Effector memory CD4-positive, alpha-beta T cell (primary cell): ENCODE measurements around the gene DUXB.

Source experiments
- DNase-seq, 3 donors: peaks; one replicate each; pipeline ENCODE4 v3.0.0-alpha.2; 2020
- H3K27ac ChIP-seq: 2 replicates; pipeline ENCODE4 v1.7.0; 2013; ENCODE audit warnings: mild to moderate bottlenecking, low read length, moderate library complexity; ENCODE audit not compliant: insufficient read depth, poor library complexity, severe bottlenecking
- H3K27me3 ChIP-seq: replicated peaks from 2 replicates; pipeline ENCODE4 v1.7.0; 2013; ENCODE audit warnings: mild to moderate bottlenecking, low read length; ENCODE audit not compliant: insufficient read depth, control insufficient read depth, poor library complexity, severe bottlenecking
- H3K36me3 ChIP-seq: 2 replicates; pipeline ENCODE4 v1.7.0; 2013; ENCODE audit warnings: mild to moderate bottlenecking, low read length, moderate library complexity; ENCODE audit not compliant: control insufficient read depth, insufficient read depth
- H3K4me1 ChIP-seq: 2 replicates; pipeline ENCODE4 v1.7.0; 2013; ENCODE audit warnings: low read length, mild to moderate bottlenecking; ENCODE audit not compliant: control insufficient read depth, insufficient read depth, poor library complexity, severe bottlenecking
- H3K4me3 ChIP-seq: 2 replicates; pipeline ENCODE4 v1.7.0; 2013; ENCODE audit warnings: low read length, low read depth, mild to moderate bottlenecking; ENCODE audit not compliant: insufficient read depth, poor library complexity, severe bottlenecking
- H3K9me3 ChIP-seq: 2 replicates; pipeline ENCODE4 v1.7.0; 2013; ENCODE audit warnings: mild to moderate bottlenecking, low read length, moderate library complexity; ENCODE audit not compliant: control insufficient read depth
- total RNA-seq, 3 donors: gene quantifications; one replicate each; lab custom pipeline; 2026; lab: John Stamatoyannopoulos, UW

Gene DUXB, protein sequence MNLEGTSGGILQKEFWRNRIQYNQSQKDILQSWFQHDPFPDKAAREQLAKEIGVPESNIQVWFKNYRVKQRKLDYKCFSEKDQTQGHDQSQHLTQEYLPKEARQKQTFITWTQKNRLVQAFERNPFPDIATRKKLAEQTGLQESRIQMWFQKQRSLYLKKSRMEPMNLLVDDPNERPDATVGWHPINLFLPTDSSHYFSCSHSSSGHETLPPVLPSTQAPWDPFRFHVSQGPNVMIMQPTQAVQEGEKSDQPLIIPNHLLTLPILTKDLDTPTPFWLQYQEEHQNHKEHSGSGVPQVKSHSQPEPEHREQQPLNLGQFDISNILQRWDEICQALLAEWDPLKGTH
- total RNA-seq: 0 reads per million in 3 donors

DNA sequence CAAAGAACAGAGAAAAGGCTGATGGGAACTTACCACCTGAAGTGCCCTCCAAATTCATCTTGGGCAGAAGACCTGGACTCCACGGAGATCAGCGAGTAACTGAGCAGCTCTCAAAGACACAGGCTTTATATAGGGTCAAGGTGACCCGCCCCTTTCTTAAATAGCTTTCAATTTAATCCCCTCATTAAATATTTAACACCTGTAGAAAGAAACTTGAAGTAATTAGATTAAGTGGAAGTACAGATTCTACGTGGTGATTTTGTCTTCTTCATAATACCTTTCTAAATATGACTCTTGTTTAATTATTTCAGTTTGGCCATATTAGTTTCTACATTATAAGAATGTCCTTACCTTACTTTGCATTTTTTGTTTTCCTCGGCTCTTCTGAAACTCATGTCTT lies at the start of gene DUXB:
TSS of gene DUXB (minus strand) at position 101 of the 400 bp plus-strand sequence. CDS start at position 58, 43 bp downstream.
- H3K4me3 ChIP-seq: no peak within 1 kb of the TSS
- H3K27ac ChIP-seq: no peak within 1 kb of the TSS
- H3K4me1 ChIP-seq: no peaks in the 10 kb centered on the region
- no peak for DNase-seq
- no peaks in the 10 kb centered on the region for H3K27me3 ChIP-seq
- no peaks in the 10 kb centered on the region for H3K9me3 ChIP-seq
- no peaks in the 10 kb centered on the region for H3K36me3 ChIP-seq

DNA sequence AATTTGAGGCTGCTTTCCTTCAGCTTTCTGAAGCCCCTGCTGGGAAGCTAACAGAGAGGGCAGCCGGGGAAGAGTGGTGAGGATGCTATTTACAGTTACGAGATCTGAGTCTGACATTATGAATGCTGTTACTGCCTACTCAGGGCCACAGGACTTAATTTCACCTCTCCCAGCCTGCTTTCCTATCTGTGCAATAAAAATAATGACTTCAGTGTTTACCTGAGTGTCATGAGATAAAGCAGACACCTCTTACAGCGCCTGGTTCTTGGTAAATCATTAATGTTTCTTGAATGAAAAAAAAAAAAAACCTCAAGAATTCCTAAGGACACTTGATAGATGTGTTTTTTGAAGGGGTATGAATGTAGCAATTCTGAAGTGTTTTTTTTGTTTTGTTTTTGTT lies 49.3 kb upstream of the DUXB start:
- Histone ChIP-seq H3K4me3 (no peak overlapping the region), H3K4me1 (no peaks in the 10 kb centered on the region), H3K27ac (no peak overlapping the region), H3K36me3 (no peaks in the 10 kb centered on the region), H3K9me3 (no peaks in the 10 kb centered on the region), H3K27me3 (no peaks in the 10 kb centered on the region)
- DNase-seq: no peak

DNA sequence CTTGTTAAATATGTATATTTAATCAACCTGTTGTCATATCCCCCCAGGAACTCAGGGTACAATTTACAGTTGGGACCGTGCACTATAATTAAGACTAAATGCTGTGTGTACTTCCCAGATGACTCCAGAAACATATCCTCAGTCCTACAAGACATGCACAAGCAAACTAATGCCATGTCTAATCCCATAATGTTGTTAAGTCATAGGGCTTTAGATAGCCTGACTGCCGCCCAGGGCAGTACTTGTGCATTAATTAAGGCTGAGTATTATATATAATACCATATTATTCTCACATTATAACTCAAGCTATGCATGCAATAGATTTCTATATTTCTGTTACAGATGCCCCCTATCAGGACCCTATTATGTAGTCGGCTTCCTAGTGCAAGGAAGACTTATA lies 45.1 kb upstream of the DUXB start:
- H3K4me3 ChIP-seq: no peak overlapping the region
- no peaks in the 10 kb centered on the region for H3K36me3 ChIP-seq
- H3K27ac ChIP-seq: no peak overlapping the region
- no peak for DNase-seq
- H3K27me3 ChIP-seq: no peaks in the 10 kb centered on the region
- H3K4me1 ChIP-seq: no peaks in the 10 kb centered on the region
- no peaks in the 10 kb centered on the region for H3K9me3 ChIP-seq

DNA sequence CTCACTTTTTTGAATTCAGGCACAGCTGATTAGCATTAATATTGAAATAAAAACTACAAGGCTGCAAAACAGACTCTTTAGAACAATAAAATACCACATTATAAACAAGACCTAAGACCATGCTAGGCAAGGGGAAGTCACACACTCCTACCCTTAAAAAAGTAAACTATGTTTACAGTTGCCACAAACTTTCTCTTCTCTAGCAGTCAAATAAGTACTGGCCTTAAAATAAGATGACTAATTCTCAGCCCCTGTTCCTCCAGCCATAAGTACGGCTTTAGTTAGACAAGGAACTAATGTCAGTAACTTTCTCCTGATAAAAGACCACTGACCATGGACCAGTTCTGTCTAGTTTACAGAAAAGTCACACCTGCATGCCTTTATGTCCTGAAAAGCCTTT lies 44.6 kb upstream of the DUXB start:
- H3K36me3 ChIP-seq: no peaks in the 10 kb centered on the region
- H3K4me3 ChIP-seq: no peak overlapping the region
- H3K9me3 ChIP-seq: no peaks in the 10 kb centered on the region
- no peaks in the 10 kb centered on the region for H3K4me1 ChIP-seq
- no peaks in the 10 kb centered on the region for H3K27me3 ChIP-seq
- H3K27ac ChIP-seq: no peak overlapping the region
- DNase-seq: no peak

GRCh38 chr16:75745242-75745641 lies 44.0 kb upstream of the DUXB start:
- Histone ChIP-seq H3K4me1 (no peaks in the 10 kb centered on the region), H3K9me3 (no peaks in the 10 kb centered on the region), H3K4me3 (no peak overlapping the region), H3K27ac (no peak overlapping the region), H3K36me3 (no peaks in the 10 kb centered on the region), H3K27me3 (no peaks in the 10 kb centered on the region)
- DNase-seq: no peak

DNA sequence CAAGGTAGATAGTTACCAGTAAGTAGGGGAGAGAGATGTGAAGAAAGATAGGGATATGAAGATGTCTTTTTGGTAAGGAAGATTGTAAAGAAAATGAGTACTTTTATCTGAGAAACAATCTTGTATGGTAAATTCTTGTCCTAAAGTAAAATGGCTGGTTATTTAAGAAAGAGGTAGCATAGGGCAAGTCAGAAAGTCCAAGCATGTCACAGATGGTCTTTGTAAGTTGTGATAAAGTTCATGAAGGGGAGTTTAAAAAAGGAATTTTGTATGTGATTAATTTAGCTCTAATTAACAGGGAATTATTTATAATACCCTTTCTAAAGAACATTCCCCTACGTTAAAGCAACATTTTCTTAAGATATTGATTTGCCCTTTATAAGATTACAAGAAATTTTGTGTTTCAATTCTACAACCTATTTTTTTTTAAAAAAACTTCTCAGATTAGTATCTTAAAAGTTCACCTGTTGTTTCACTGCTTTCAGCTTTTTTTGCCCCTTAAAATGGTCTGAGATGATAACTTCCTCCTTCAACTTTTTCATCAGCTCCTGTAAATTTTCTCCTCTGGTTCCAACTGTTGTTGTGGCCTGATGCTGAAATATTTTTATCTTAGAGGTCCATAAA lies 41.3 kb upstream of the DUXB start:
- H3K9me3 ChIP-seq: no peaks in the 10 kb centered on the region

DNA sequence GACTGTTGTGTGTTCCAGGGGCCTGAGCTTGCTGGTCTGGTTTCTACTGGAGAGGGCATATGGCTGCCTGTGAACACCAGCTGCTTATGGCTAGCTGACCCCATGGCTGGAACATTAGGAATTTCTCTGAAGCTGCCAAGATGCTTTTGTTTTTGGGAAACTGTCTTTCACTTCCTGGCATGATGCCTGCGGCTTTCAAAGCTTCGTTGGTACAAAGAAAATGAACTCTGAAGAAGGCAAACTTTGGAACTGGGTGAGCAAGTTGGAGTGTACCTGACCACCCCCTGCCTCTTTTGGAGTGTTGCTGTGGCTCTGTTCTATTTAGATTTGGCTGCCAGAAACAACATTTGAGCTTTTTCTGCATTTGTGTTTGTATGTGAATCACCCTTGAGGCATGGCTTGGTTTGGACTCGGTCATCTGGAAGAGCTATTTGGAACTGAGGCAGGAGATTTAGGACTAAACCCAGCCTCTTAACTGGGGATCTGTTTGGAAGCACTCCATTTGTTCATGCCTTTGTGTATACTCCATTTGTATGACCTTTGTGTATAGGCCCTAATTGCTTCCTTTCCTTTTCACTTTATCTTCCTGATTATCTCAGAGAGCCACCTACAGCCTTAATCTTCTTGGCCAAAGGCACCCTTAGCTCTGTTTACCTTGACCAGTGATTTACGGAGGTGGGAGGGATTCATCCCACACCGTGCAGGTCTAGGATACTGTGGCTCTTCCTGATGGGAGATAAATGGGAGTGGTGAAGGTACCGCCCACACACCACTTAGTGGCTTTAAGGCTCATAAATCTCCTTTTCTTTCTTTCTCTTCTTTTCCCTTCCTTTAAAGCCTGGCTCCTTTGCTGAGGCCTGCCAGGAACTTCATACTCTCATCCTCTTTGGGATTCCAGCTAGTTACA lies 32.3 kb upstream of the DUXB start:
- H3K4me3 ChIP-seq: no peak overlapping the region
- H3K9me3 ChIP-seq: no peaks in the 10 kb centered on the region
- no peak for DNase-seq
- no peak overlapping the region for H3K27ac ChIP-seq
- no peaks in the 10 kb centered on the region for H3K4me1 ChIP-seq
- H3K36me3 ChIP-seq: no peaks in the 10 kb centered on the region
- H3K27me3 ChIP-seq: no peaks in the 10 kb centered on the region

More for the DNA sequence above, 41.3 kb upstream of the DUXB start:
- Histone ChIP-seq H3K4me3 (no peak overlapping the region), H3K27me3 (no peaks in the 10 kb centered on the region), H3K27ac (no peak overlapping the region), H3K4me1 (no peaks in the 10 kb centered on the region), H3K36me3 (no peaks in the 10 kb centered on the region)
- no peak for DNase-seq

GRCh38 chr16:75732871-75733270 lies 31.6 kb upstream of the DUXB start:
- no peak for DNase-seq
- Histone ChIP-seq H3K4me3 (no peak overlapping the region), H3K9me3 (no peaks in the 10 kb centered on the region), H3K27me3 (no peaks in the 10 kb centered on the region), H3K4me1 (no peaks in the 10 kb centered on the region), H3K36me3 (no peaks in the 10 kb centered on the region), H3K27ac (no peak overlapping the region)

- no peak for DNase-seq
- H3K9me3 ChIP-seq: no peaks in the 10 kb centered on the region
- no peaks in the 10 kb centered on the region for H3K27me3 ChIP-seq
- no peak overlapping the region for H3K27ac ChIP-seq
- H3K4me1 ChIP-seq: no peaks in the 10 kb centered on the region
- H3K4me3 ChIP-seq: no peak overlapping the region
- H3K36me3 ChIP-seq: no peaks in the 10 kb centered on the region
Measured at GRCh38 chr16:75727221-75727620, 26.0 kb upstream of the DUXB start.

- H3K4me3 ChIP-seq: no peak within 1 kb of the TSS
- no peak within 1 kb of the TSS for H3K27ac ChIP-seq
- no peaks in the 10 kb centered on the region for H3K27me3 ChIP-seq
- no peaks in the 10 kb centered on the region for H3K9me3 ChIP-seq
- no peaks in the 10 kb centered on the region for H3K36me3 ChIP-seq
- H3K4me1 ChIP-seq: no peaks in the 10 kb centered on the region
- DNase-seq: no peak
Measured at GRCh38 chr16:75726390-75726789, 25.1 kb upstream of the DUXB start, which contains the start of gene CPHXL. CPHXL (minus strand) TSS chr16:75726490; CDS start chr16:75726442, 48 bp downstream.
